HG03354 (cell line): ENCODE data around the gene SLC44A4.
"Not testable (repeated sequence)": the region's sequence is repeated elsewhere in the genome, so short reads cannot be mapped to it uniquely, and the experiment has no call there.

Experiments used
- ATAC-seq: cut with Tn5 transposase; IDR thresholded peaks from one replicate; pipeline ENCODE4 v1.9.1; 2021; ENCODE audit warnings: mild to moderate bottlenecking; ENCODE audit not compliant: unreplicated experiment, poor library complexity, severe bottlenecking

Gene SLC44A4

DNA sequence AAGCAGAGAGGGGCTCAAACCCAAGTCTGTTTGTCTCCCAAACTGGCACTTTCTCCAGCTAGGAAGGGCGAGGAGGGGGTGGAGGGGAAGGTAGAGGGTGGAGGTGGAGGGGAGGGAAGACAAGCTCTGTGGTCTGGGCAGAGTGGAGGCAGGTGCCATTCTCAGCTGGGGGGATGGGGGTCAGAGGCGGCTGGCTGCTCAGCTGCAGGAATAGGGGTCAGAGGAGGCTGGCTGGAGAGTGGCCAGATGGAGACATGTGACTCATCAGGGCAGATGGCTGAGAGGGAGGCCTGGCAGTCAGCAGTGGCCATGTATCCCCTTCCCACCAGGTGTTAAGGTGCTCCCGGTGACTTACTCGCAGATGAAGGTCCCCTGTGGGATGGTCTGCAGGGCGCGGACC, 3.5 kb upstream of the SLC44A4 start:
- no peak for ATAC-seq

DNA sequence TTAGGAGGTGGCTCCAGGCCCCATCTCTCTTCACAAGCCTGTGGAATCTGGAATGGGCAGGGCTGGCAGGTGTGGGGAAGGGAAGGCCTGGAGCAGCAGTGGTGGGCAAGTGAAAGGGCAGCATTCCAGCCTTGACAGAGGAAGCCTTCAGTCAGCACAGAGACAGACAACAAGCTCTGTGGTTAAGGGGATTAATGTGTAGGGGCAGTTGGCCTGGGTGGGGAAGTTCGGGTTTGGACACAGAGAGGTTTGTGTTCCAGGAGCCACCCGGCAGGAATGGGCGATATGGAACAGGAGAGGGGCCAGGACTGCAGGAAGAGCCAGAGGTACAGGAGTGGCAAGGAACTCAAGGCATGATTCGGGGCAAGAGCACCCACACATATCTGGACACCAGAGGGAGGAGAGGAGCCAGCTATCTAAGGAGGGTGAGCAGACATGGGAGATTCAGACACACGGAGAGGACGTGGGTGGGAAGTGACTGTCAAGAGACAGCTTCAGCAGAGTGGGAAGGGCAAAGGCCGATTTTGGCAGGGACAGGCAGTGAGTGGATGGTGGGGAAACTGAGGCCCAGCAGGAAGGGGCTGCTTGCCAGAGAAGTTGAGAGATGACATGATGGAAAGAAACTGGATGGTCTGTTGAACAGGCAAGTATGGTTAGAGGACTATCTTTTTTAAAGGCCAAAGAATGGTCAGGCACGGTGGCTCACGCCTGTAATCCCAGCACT, 2.5 kb upstream of the SLC44A4 start:
- no peak for ATAC-seq

DNA sequence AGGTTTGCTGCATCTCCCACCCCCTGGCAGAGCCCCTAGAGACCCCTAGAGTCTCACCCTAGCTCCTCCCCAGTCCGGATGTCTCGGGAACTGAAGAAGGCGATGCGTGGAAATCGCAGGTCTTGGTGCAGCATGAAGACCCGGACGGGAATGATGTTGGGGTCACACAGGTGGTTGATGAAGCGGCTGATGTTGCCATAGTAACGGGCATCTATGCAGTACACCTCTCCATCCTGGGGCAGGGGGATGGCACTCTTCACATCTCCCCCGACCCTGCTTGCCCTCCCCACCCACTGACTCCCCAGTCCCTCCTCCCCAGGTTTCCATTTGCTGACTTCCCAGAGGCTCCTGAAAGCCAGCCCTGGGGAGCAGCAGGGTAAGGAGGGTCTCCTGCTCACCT, 1.8 kb upstream of the SLC44A4 start:
- ATAC-seq = no peak

DNA sequence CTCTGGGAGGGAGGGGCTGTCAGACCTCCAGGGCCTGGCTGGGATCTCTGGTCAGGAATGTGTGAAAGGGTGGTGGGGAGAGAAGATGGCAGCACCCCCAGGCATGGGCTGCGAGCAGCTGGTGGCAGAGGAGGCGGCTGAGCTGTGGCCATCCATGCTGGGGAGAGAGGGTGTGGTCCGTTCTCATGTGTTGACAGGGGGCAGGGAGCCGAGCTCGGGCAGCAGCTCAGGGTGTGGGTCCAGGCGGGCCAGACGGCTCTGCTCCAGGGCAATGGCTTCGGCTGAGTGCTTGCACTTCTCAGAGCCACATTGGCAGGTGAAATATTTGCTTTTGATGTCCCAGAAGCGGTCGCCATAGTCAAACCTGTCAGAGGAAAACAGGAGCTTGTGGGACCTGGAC, 1.1 kb upstream of the SLC44A4 start:
- ATAC-seq = no peak

DNA sequence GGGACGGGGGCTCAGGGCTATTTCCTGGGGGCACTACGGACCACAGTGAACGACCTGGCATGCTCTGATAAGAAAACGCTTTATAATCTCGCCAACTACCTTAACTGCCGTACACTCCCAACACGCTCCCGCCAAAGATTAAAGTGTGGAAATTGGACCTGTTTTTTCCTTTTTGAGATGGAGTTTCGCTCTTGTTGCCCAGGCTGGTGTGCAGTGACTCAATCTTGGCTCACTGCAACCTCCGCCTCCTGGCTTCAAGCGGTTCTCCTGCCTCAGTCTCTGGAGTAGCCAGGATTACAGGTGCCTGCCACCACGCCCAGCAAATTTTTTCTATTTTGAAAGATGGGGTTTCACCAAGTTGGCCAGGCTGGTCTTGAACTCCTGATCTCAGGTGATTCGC, 346 bp upstream of the SLC44A4 start:
- no peak for ATAC-seq

DNA sequence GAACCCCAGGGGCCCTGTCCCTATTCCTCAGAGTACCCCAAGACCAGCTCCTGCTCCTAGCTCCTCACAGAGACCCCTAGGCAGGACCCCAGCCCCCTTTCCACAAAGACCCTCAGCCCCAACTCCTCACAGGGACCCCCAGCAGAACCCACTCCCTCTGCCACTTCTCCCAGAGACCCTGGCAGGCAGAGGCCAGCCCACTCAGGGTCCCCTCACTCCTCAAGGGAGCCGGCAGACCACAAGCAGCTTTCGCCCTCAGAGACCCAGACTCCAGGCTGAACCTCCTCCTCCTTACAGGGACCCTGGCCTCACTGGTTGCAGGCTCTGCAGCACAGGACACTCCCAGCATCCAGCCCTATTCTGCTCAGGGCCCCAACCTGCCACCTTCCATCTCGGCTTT, 575 bp downstream of the SLC44A4 start:
- no peak for ATAC-seq

DNA sequence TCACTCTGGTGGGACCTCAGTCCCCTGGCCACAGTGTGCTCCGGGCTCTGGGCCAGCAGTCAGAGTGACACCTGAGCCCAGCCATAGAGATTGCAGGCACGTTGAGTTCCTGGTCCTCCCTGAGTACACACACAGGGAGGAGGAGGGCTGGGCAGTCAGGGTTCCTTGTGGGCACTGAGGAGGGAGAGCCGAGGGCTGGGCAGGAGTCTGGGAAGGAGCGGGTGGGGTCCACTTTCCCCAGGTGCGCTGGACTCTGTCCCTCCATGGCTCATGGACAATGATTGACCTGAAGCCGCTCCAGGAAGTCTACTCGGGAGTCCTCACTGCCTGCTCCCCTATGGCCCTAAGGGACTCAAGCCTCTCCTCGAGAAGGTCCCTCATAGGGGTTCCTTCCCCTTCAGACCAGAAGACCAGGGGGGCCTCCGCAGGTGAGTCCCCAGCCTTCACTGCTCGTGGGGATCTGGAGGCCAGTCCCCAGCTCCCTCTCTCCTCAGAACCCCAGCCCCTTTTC, 1.1 kb downstream of the SLC44A4 start:
- no peak for ATAC-seq

DNA sequence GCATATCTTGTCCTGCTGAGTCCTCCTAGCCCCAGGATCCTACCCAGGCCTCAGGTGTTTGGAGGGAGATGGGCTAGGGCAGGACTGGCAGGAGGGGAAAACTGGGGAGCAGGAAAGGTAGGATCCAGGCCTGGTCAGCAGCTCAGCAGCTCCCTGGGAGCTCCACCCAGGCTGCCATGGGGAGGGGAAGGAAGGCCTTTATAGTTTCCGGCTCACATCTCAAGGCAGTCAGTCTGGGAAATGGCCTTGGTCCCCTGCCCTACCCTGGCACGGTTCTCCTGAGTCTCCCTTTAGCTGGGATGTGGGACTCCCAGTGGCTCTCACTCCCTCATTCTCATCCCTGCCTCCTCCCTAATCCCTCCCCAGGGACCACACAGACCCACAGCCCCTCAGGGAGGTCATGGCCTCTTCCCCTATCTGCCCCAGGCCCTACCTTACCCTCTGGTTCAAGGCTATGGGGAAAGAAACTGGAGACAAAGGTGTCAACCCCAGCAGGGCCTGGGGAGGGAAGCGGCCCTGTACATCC, 1.6 kb downstream of the SLC44A4 start:
- ATAC-seq = no peak

DNA sequence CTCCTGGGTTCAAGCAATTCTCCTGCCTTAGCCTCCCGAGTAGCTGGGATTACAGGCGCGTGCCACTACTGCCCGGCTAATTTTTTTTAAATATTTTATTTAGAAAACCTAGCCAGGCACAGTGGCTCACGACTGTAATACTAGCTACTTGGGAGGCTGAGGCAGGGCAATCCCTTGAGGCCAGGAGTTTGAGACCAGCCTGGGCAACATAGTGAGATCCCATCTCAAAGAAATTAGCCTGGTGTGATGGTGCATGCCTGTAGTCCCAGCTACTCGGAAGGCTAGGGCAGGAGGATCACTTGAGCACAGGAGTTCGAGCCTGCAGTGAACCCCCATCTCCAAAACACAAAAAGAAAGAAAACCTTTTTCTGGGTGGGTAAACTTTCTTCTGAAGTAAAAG, 2.4 kb downstream of the SLC44A4 start:
- no peak for ATAC-seq

DNA sequence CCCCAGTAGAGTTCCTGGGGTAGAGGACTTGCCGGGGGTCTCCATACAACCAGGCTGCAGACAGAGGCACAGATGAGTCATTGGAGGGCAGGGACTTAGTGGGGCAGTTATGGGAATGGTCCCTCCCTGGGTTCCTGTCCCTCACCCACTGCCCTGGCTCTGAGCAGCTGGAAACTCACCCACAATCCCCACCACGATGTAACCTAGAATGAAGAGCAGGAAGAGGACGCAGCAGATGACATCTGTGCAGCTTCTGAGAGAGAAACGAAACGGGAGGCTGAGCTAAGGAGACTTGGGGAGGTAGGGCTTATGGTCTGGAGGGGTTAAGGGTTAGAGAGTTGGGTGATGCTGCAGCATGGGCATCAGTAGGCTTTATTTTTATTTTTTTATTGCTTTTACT, 2.9 kb downstream of the SLC44A4 start:
- ATAC-seq = no peak

DNA sequence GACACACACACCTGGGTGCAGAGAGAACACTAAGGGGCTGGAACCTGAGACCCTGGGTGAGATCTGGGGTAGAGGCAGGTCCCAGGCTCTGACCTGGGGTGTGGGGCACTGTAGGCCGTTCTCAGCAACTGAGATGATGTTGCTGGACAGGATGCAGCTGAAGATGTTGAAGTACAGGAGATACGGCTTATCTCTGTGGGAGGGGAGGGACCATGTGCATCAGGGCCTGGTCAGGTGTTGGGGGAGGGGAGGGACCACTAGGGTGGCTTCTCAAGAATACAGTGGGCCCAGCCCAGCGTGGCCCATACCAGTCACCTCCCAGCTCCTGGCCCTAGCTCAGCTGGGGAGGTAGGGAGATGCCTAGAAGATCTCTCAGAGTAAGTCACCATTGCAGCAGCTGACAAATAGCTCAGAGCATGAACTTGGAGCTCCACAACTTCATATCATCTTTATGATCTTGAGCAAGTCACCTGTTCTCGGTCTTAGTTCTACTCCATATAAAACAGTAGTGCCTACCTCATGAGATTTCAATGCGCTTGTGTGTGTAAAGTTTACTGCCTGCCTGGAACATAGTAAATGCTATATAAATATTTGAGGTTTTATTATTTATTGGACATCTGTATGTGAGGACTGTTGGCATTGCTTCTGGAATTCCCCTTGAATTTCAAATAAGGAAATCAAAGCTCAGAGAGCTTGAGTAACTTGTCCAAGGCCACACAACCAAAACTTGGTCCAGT, 3.8 kb downstream of the SLC44A4 start:
- ATAC-seq = no peak

DNA sequence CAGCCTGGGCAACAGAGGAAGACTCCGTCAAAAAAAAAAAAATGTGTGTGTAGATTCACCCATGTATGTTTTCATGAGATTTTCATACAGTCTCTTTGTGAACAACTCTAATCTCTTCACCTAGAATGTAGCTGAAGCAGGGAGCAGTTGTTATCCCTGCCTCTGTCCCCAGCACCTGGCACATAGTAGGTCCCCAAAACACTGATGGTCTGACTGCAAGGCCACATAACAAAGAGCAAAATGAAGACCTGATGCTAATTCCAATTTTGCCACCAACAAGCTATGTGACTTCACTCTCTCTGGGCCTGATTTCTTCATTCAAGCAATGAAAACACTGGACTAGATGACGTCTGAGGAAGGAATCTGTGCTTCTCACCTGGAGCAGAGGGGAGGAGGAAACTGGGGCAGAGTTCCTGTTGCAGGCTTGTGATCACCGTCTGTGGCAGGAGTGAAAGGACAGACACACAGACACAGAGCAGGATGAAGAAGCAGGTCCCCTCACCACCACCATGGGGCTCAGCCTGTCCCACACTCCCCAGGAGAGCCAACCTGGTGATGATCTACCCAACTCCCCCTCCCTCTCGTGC, 4.6 kb downstream of the SLC44A4 start:
- ATAC-seq = no peak

DNA sequence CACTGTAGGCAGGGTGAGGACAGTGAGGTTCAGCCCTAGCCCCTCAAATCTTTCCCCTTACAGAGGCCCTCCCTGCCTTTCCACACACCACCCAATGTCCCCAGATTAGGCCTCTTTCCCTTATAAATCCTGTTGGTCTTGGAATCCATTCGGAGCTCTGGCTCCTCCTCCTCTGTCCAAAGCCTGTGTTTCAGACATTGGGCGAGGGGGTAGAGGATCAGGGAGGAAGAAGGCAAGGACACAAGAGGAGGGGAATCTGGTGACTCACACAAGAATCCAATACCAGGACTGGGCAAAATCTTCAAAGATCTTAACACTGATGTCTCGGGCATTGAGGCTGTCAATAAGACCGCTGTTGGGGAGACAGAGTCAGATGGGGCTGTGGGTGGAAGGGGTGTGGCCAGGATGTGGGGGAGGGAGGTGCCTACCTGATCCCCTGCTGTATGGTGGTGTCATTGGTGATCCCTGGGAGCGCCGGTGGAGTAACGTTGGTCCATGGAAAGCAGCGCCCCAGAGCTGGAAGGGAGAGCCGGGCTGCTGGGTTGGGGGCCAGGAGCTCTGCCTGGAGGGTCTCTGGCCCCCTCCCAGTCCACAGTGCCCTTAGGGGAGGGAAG, 7.6 kb downstream of the SLC44A4 start:
- ATAC-seq = no peak

DNA sequence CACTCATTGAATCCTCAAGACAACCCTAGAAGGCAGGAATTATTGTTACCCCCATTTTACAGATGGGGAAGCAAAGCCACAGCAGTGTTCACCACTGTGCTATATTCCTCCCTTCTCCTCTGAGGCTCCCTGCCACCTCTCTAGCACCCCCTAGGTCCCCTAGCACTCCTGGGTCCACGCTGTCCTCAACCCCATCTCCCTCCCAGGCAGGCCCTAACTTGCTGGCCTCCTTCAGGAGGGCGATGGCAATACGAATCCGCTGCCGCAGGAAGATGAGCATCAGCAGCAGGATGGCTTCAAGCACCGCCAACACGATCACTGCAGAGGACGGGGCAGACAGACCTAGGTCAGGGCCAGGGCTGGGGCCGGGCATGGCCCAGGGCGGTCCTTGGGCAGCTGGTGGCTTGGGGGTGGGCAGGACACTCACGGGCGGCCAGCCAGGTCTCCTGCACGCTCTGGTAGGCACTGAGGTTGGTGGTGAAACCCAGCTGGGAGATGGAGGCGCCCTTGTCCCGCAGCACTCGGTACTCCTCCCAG, 8.3 kb downstream of the SLC44A4 start:
- no peak for ATAC-seq

DNA sequence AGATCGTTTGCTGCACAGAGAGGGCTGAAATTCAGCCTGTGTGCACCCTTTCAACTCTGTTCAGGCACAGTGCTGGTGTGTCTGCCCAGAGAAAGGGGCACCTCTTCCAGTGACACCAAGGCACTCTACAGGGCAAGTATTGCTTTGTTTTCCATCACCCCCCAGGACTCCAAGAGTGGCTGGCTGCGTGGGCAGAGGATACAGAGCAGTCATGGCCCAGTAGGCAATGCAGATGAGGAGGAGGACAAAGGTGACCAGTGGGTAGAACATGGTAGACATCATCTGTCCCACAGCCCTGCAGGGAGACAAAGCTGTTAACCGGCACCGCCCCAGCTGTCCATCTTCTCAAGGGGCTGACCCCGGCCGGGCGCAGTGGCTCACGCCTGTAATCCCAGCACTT, 9.5 kb downstream of the SLC44A4 start:
- ATAC-seq = no peak

DNA sequence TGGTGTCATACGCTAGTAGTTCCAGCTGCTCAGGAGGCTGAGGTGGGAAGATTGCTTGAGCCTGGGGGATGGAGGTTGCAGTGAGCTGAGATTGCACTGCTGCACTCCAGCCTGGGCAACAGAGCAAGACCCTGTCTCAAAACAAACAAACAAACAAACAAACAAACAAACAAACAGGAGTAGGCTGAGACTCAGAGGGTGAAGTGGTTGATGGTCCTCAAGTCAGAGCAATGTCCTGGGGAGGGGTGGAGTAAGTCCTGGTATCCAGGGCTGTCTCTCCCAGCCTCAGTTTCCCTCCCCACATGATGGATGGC, 10.2 kb downstream of the SLC44A4 start:
- not testable (repeated sequence) for ATAC-seq

DNA sequence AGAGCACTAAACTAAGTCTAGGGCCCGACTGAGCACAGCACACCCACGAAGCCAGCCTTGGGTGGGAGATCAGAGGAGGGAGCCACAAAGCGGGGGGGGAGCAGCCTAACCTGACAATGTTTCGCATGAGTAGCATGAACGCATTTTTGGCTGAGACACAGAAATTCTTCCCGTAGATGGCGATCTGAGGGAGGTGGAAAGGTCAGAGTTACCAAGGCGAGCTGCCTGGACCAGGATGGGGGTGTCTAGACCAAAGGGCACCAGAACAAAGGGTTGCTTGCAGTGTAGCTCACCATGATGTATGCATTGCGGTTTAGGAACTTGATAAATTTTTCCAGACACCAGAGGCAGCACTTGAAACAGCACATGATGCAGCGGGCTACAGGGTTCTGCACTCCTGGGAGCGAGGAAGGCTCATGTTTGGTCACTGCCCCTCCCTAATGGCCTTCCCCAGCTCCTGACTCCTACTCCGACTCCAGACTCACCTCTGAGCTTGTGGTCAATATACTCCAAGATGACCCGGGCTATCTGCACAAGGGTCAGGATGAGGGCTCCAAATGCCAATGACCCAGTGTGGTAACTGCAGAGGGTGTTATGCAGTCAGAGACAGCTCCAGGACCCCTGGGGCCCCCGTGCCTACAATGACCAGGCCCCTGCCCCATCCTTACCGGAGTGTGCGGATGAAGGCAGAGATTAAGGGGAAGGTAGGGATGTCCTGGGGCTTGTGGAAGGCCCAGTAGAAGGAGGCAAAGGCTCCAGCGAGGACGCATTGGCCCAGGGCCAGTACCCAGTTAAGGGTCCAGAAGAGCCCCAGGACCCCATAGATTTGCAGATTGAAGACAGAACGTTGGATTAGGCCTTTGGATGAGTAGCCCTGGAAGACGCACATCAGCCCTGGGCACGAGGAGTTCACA, 13.3 kb downstream of the SLC44A4 start:
- no peak for ATAC-seq

DNA sequence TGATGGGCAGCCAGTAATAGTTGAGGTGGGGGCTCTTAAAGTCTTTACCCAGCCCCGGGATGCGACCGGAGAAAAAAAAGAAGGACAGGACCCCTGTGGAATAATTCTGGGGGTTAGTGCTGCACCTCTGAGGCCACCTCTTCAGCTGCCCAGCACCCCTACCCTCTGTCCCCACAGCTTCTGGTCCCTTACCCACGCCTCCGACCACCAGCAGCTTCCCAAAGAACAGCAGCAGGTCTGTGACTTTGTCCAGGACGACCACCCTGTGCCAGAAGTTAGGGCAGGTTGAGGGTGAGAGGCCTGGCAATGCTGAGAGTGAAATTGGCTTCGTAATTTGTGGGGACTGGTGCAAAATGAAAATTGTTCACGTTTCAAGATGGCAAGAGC, 14.0 kb downstream of the SLC44A4 start:
- no peak for ATAC-seq

DNA sequence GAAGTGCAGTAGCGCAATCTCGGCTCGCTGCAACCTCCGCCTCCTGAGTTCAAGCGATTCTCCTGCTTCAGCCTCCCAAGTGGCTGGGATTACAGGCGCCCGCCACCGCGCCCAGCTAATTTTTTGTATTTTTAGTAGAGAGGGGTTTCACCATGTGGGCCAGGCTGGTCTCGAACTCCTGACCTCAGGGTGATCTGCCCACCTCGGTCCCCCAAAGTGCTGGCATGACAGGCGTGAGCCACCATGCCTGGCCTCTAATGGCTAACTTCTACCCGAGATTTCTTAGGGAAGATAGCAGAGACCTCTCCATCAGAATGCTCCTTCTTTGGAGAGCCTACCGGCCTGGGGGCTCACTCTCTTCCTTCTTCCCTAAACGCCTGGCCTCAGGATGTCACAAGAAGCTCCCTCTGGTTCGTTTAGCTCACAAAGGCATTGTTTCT, 14.7 kb downstream of the SLC44A4 start:
- not testable (repeated sequence) for ATAC-seq
